GM12878 (cell line): ENCODE data around the gene RET. TPM values are rescaled to one million over a fixed set of nuclear protein-coding genes. Genes with fewer than 3 reads are reported as not detected.

ENCODE experiments used
- ATAC-seq: fragments of 200-7000 bp; cut with Tn5 transposase; 3 replicates; pipeline ENCODE4 v1.9.1; 2020; ENCODE audit warnings: mild to moderate bottlenecking, moderate library complexity
- BruUV-seq: library from RNA; stranded (reverse); fragments of 400-500 nt; replicated peaks from 2 replicates; lab custom pipeline; 2021; lab: Mats Ljungman, UMichigan
- CTCF ChIA-PET: fragments of 300-600 bp; sonication (Branson Sonifier 250); formaldehyde crosslinking; extraction: SDS; loops from one replicate; lab custom pipeline; 2021; ENCODE audit warnings: inconsistent platforms; lab: Yijun Ruan, JAX
- POLR2A ChIA-PET: fragments of 350-600 bp; formaldehyde crosslinking; extraction: SDS; loops from one replicate; lab custom pipeline; 2021; ENCODE audit warnings: inconsistent platforms; lab: Charles Lee
- RAD21 ChIA-PET: fragments of 300-600 bp; sonication (Branson Sonifier 250); formaldehyde crosslinking; loops from one replicate; lab custom pipeline; 2023; ENCODE audit warnings: antibody characterized with exemption; ENCODE audit not compliant: unreplicated experiment; lab: Charles Lee
- SMC1A ChIA-PET: fragments of 300-600 bp; sonication (Branson Sonifier 250); formaldehyde crosslinking; loops from one replicate; lab custom pipeline; 2023; ENCODE audit not compliant: unreplicated experiment, uncharacterized antibody; lab: Charles Lee
- DNase-seq: peaks from one replicate; pipeline ENCODE4 v3.0.0-alpha.2; 2011; ENCODE audit warnings: low read depth, low spot score
- FAIRE-seq: peaks from 3 replicates; lab custom pipeline; 2011; peaks lifted over from hg19 to GRCh38; lab: Jason Lieb, UNC
- H2AFZ ChIP-seq: 2 replicates; pipeline ENCODE4 v1.6.0; 2011; ENCODE audit warnings: low read depth, low read length, control low read depth; ENCODE audit not compliant: control insufficient read depth
- H3K27ac ChIP-seq: 2 replicates; pipeline ENCODE4 v1.5.1; 2011; ENCODE audit warnings: control low read depth; ENCODE audit not compliant: control insufficient read depth, insufficient read depth
- H3K27me3 ChIP-seq, 2 experiments: replicated peaks in 1 of 2; 2 replicates each; pipeline versions ENCODE4 v1.6.0 to v1.6.1; 2011; ENCODE audit warnings: low read length in 1 of 2; ENCODE audit not compliant: control insufficient read depth in 2 of 2, insufficient read depth in 2 of 2
- H3K36me3 ChIP-seq, 2 experiments: 2 replicates each; pipeline ENCODE4 v1.5.1; 2011; ENCODE audit warnings: low read length in 1 of 2; ENCODE audit not compliant: control insufficient read depth in 2 of 2, insufficient read depth in 2 of 2
- H3K4me1 ChIP-seq: 2 replicates; pipeline ENCODE4 v1.6.1; 2011; ENCODE audit warnings: mild to moderate bottlenecking, low read length, moderate library complexity, mixed read lengths; ENCODE audit not compliant: control insufficient read depth, insufficient read depth
- H3K4me2 ChIP-seq: 2 replicates; pipeline ENCODE4 v1.6.0; 2011; ENCODE audit warnings: control low read depth; ENCODE audit not compliant: control insufficient read depth, insufficient read depth
- H3K4me3 ChIP-seq: fragments of 200-600 bp; sonication (generic); 2 replicates; pipeline ENCODE4 v1.5.1; 2016
- H3K79me2 ChIP-seq: 2 replicates; pipeline ENCODE4 v1.6.0; 2011; ENCODE audit warnings: low read length; ENCODE audit not compliant: control insufficient read depth, insufficient read depth
- H3K9ac ChIP-seq: 2 replicates; pipeline ENCODE4 v1.8.0; 2011; ENCODE audit warnings: low read length, control low read depth, mixed read lengths; ENCODE audit not compliant: control insufficient read depth, insufficient read depth
- H3K9me3 ChIP-seq: replicated peaks from 3 replicates; pipeline ENCODE4 v1.5.1; 2011; ENCODE audit warnings: mild to moderate bottlenecking, low read length; ENCODE audit not compliant: control insufficient read depth, insufficient read depth
- H4K20me1 ChIP-seq: 2 replicates; pipeline ENCODE4 v1.6.0; 2011; ENCODE audit not compliant: control insufficient read depth, insufficient read depth
- NFXL1 ChIP-seq: fragments of 450-650 bp; IDR thresholded peaks from 2 replicates; pipeline ENCODE4 v1.6.1; 2017; ENCODE audit warnings: antibody characterized with exemption, mild to moderate bottlenecking, borderline replicate concordance
- NFYA ChIP-seq: IDR thresholded peaks from 2 replicates; pipeline ENCODE4 v1.6.1; 2011; ENCODE audit warnings: low read depth, mild to moderate bottlenecking, low read length, improper control_type of control experiment, borderline replicate concordance
- SUZ12 ChIP-seq: fragments of 200-600 bp; sonication (generic); IDR thresholded peaks from one replicate; pipeline ENCODE4 v1.6.1; 2018; ENCODE audit warnings: antibody characterized with exemption, mild to moderate bottlenecking; ENCODE audit not compliant: unreplicated experiment
- ZNF217 ChIP-seq: fragments of 450-650 bp; IDR thresholded peaks from 2 replicates; pipeline ENCODE4 v1.6.1; 2017; ENCODE audit warnings: antibody characterized with exemption, mild to moderate bottlenecking
- WGBS: methylation state at CpG from one replicate; pipeline ENCODE4 v1.1.6; 2016; ENCODE audit warnings: low lambda C conversion rate; ENCODE audit not compliant: insufficient replicate concordance, insufficient coverage; ENCODE audit errors: missing lambda C conversion rate; 5-methylcytosine and 5-hydroxymethylcytosine counted together
- in situ Hi-C: fragments of 300-500 bp; cut with MboI; formaldehyde crosslinking; loops from 9 replicates; pipeline ENCODE4 v1.14.3; 2018; ENCODE audit warnings: mixed read lengths
- intact Hi-C: fragments of 100-400 bp; cut with micrococcal nuclease; formaldehyde crosslinking; loops from one replicate; pipeline ENCODE4 v1.14.2; 2022; ENCODE audit not compliant: unreplicated experiment
- polyA plus RNA-seq, 11 experiments: library from polyadenylated mRNA; depleted of rRNA in 4 of 11; unstranded in 6 of 11; stranded (reverse) in 5 of 11; fragments of >200 nt; fragmentation: Nextera tagmentation in 4 of 11; fragmentation: Illumina TruSeq in 1 of 11; extraction: Ambion mirVana in 4 of 11; extraction: Trizol in 1 of 11; gene quantifications; 1 replicate in 1 of 11; 2 replicates in 10 of 11; pipeline versions ENCODE4 v1.2.1 to v1.2.3, GENCODE V29; 2011 to 2016; ENCODE audit warnings: inconsistent platforms in 2 of 11, missing spikeins in 2 of 11, low read depth in 1 of 11
- total RNA-seq, 4 experiments: library from RNA; depleted of rRNA in 3 of 4; stranded (reverse); fragments of >200 nt in 3 of 4; fragmentation: Illumina TruSeq in 1 of 4; extraction: Trizol in 1 of 4; gene quantifications; 2 replicates each; pipeline versions ENCODE4 v1.2.1 to v1.2.3, GENCODE V29; 2013 to 2021
- TF ChIP-seq, protein P1 (sequence below): fragments of 450-650 bp; IDR thresholded peaks from 2 replicates; pipeline ENCODE4 v1.6.1; 2014; ENCODE audit warnings: mild to moderate bottlenecking

Gene RET
- total and polyA plus RNA-seq, 10 of the 15 experiments (the other 5 are each of a cell fraction or from before 2014, with no cell fraction given): not detected

DNA sequence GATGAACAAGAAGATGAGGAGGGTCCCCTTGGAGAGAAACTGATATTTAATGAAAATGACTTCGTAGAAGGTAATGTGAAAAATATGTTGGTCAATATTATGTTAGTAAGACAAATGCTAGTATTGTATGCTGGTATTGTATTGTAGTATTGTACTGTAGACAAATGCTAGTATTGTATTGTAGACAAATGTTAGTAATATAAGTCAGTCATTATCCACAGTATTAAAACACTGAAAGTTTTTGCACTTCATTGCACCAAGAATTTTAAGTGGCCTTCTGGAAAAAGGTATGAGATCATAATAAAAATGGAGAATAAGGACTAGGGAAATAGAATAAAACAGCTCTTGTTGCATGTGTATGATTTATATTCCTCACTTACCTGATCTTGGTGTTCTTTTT lies 78.9 kb downstream of the RET start (continued):
- TF ChIP-seq, protein P1, sequence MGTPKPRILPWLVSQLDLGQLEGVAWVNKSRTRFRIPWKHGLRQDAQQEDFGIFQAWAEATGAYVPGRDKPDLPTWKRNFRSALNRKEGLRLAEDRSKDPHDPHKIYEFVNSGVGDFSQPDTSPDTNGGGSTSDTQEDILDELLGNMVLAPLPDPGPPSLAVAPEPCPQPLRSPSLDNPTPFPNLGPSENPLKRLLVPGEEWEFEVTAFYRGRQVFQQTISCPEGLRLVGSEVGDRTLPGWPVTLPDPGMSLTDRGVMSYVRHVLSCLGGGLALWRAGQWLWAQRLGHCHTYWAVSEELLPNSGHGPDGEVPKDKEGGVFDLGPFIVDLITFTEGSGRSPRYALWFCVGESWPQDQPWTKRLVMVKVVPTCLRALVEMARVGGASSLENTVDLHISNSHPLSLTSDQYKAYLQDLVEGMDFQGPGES: no peak
- no peak for TF ChIP-seq NFYA

DNA sequence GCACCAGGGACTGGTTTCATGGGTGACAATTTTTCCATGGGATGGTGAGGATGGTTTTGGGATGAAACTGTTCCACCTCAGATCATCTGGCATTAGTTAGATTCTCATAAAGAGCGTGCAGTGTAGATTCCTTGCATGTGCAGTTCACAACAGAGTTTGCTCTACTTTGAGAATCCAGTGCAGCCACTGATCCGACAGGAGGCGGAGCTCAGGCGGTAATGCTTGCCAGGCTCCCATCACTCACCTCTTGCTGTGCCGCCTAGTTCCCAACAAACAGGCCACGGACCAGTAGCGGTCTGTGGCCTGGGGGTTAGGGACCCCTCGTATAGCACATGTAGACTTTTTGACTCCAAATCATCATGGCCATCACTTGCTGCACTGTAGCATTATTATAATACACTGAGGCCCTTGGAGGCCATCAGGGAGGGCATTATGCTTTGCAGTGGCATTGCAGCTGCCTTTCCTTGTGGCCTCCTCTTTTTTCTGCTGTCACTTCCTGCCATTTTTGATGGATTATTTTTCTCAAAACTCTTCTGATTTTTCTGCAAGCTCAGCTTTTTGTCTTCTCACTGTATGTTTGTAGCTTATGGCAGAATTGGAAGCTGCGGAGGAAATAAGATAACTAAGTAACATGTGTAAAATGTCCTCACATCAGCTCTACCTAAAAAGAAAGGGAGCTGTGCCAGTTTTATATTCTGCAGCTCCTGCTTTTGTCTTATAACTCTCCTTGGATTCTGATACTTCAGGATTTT lies 79.9 kb downstream of the RET start:
- Histone ChIP-seq H3K4me1 (no peaks in the 10 kb centered on the region; the same call in 1 of the 2 replicates), H3K79me2 (peaks cover 6% of the 10 kb centered on the region), H3K27me3 (no peaks in the 10 kb centered on the region), H4K20me1 (no peaks in the 10 kb centered on the region), H3K4me3 (no peak overlapping the region), H2AFZ (no peak overlapping the region), H3K36me3 (peaks cover 0 to 2% of the 10 kb centered on the region in 2 experiments; a peak in 1 of 4 replicates), H3K9me3 (no peaks in the 10 kb centered on the region), H3K4me2 (no peak overlapping the region), H3K9ac (no peak overlapping the region), H3K27ac (no peak overlapping the region)
- FAIRE-seq (no peak), DNase-seq (no peak), ATAC-seq (no peak)
- intact Hi-C loops: no loop called here
- 98% methylated on average over 9 of the region's 9 CpGs for WGBS
- TF ChIP-seq NFXL1 (no peak), ZNF217 (no peak), SUZ12 (no peak)
- BruUV-seq: no TSS peak
- SMC1A ChIA-PET: interaction anchor here (1.0 to 1.5 kb wide), 2 partner anchors 9 to 17 kb away, joined by 3 to 5 read pairs; no protein-coding TSS in a partner anchor
- RAD21 ChIA-PET: no interaction called here
- CTCF ChIA-PET: interaction anchor here (1.2 to 1.7 kb wide), 2 partner anchors 45 to 48 kb away, joined by 5 to 6 read pairs; no protein-coding TSS in a partner anchor
- POLR2A ChIA-PET: no interaction called here
- in situ Hi-C loops: loop anchor here (25.0 kb wide), 1 partner anchor 1806 kb away; the partner anchor contains the start of gene RASSF4
